ENCODE measurements around the gene INAVA.
A peak's percentile ranks its signal among the peaks of the same experiment; 100 is the strongest.

Gene INAVA

DNA sequence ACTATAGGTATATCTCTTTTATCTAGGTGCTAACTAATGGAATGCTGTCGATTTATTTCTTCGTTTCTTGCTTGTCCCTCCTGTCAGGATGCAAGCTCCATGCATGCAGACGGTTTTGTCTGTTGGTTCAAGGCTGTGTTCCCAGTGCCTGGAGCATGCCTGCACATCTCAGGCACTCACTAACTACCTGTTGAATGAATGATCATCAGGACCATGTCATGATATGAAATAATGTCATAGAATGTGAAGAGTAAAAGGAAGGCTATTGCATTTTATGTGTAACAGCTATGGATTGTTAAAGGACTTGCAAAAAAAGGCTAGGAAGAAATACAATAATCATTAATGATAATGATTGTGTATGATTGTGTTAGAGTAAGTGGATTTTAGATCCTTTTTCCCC, 17.7 kb upstream of the INAVA start:
- no peak for DNase-seq

DNA sequence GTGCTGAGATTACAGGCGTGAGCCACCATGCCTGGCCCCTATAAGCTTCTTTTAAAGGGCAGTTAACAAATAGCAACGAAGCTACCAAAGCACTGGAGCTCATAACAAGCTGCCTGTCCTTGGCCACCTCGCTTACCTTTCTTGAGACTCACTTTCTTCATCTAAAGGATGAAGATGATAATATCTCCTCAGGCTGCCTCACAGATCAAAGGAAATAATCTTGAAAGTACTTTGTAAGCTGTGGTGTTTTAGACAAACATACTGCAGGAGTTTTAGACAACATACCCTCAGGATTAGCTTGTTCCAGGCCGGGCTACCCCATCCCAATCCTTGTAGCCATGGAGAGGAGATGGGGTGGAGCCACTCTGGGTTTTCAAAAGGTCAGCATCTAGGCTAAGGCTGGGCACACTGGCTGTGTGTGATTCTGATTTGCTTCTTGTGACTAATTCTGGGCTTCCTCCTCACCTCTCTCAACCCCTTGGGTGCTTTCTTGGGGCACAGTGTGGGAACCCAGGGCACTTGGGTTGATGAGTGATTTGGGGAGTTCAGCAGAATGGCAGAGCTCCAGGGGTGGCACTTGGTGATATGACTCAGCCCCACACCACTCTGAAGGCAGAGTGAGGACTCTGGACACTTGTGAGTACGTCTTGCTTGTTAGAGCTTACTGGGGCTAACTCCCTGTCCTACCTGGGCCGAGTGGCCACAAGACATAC, 16.7 kb upstream of the INAVA start:
- DNase-seq, result no peak

DNA sequence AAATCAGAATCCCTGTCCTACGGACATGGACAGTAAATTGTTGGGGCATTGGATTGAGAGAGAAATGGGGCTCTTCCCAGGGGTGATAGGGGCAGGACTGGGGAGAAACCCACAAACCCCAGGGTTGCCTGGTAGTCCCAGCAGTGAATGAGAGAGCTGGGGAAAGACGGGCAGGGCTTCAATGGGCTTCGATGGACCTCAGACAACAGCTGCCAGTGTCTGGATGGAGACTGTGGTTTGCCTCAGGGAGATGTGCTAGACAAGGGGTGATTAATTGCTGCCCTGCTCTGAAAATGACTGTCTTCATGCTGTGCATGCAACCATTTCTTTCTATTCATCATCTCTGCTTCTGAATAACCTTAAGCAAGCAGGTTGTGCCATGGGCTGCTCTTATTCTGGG, 14.5 kb upstream of the INAVA start:
- DNase-seq, result no peak

DNA sequence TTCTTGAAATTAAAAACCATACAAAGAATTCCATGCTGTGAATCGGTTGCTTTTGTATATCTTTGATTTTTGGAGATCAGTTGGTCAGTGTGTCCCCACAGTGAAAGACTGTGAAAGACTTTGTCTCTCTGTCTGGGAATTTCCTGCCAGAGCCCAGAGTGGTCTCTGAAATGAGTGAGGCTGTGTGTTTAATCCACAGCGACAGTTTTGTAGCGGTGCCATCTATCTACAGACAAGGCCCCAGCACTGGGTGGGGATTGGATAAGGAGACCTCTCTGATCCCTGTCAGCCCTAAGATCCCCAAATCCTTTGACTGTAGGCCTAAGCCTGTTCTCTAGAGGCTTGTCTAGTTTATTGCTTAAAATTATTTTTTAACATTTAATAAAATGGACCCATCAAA, 11.6 kb upstream of the INAVA start:
- no peak for DNase-seq

DNA sequence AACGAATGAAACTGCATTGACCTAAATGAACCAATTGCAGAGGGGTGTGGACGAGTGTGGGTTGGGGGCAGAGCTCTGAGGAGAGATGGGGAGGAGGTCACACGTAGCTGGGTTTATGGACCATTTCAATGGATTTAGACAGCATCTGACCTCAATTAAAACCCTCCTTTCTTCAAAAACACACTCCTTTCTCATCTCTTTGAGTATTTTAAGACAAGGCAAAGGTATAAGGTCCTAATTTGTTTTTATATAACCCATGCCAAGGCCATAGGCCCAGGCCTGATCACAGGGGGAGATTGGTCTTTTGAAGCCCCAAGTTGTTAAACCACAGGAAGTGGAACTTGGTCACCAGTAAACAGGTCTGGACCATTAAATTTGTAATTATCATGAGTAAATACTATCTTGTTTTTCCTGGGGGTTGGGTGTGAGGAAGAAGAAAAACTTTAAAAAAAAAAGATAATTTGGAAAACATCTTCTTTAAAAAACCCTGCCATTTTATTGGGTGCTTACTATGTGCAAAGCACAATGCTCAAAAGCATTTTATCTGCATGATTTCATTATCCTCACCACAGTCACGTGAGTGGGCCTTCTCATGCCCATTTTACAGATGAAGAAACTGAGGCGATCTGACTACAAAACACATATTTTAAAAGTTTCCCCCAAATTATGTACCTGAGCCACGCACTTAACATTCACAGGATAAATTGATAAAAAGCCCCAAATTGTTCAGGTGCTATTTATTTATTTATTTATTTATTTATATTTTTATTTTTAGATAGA, 8.9 kb upstream of the INAVA start:
- no peak for DNase-seq

DNA sequence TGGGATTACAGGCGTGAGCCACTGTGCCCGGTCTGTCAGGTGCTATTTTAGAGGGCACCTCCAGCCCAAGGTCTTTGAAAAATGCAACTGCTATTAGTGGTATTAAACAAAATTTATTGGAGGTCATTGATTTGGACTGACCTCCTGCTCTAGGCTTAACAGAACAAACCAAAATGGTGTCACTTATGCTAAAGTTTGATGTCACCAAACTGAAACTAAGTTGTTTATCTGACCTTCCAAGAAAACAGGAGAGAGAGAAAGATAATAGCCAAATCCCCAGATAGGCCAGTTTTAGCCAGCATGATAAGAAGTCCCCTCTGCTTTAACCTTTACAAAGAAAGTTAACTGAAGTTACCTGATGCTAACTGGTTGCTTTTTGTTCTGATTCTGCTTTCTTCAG, 8.1 kb upstream of the INAVA start:
- DNase-seq, result no peak

DNA sequence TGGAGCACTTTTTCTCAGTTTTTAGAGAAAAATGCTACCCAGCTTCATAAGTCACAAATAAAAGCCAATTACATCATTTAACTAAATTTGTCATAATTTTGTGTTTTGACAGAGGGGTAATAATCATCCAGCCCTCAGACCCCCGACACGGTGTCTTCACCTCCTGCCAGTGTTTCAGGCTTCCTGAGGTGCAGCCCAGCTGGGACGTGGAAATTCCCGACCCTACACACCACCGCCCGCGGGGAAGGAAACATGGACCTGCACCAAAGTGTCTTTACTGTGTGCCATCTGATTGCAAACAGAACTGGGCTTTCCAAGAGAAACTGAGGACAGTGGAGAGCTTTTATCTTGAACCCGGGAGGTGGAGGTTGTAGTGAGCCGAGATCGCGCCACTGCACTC, 7.7 kb upstream of the INAVA start:
- no peak for DNase-seq

DNA sequence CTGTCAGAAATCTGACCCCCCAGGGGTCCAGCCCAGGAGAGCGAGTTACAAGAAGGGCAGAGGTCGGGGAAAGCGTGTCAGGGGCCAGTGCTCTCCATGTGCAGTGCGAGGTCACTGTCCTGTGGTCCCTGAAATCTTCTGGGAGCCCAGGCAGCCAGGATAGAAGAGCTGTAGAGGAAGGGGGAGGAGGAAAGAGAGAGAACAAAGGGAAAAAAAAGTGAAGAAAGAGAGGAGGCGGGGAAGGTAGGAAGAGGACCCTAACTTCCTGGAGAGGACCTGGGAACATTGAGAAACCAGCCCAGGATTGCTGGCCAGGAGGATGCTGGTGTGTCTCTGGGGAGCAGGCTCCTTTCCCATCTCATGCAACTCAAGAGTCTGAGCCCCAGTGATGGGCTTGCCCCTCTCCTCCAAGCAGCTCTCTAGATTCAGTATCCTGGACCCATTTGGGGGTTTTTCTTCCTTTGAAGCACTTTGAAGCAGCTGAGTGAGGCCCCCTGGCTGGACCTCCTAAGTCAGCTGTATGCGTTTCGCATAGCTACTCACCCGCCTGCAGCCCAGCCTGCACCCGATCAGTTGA, 6.8 kb upstream of the INAVA start:
- no peak for DNase-seq

DNA sequence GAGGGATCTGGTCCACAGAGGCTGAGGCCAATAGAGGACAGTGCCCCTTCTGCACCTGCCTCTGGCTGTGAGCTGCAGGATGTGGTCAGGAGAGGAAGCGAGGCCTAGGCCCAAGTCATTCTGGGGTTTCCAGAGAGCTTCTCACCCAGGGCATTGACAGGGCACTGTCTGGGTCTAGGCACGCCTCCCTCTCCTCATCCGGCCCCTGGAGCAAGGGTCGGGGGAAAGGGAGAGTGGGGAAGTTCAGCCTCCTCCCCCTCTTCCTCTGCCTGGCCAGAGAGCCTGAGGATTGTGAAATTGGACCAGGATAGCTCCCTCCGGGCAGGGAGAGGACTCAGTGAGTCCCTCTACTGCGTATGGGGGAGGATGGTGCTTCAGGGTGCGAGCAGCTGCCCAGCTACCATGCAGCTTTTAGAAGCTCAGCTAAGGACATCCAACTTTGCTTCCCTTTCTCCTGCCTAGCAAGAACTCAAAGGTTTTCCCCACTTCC, 6.3 kb upstream of the INAVA start:
- DNase-seq, result peak; percentile 93

DNA sequence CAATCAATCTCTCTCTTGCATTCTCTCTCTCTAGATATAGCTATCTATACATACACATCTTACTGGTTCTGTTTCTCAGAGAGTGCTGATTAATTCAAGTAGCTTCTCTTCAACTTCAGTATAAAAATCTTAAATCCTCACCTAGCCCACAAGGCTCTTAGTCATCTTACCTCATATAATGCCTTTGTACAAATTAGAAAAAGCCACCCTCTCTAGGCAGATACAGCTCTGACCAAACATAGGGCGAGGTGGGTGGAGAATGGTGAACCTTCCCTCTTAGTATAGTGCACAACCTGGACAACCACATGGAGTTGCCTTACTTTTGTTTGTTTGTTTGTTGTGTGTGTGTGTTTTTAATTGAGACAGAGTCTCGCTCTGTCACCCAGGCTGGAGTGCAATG, 5.1 kb upstream of the INAVA start:
- DNase-seq, result no peak

DNA sequence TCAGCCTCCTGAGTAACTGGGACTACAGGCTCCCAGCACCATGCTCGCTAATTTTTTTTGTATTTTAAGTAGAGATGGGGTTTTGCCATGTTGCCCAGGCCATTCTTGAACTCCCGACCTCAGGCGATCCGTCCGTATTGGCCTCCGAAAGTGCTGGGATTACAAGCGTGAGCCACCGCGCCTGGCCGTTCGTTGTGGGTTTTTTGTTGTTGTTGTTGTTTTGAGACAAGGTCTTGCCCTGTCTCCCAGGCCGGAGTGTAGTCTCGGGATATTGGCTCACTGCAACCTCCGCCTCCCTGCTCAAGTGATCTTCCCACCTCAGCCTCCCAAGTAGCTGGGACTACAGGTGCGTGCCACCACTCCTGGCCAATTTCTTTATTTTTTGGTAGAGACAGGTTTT, 4.7 kb upstream of the INAVA start:
- DNase-seq, result no peak

DNA sequence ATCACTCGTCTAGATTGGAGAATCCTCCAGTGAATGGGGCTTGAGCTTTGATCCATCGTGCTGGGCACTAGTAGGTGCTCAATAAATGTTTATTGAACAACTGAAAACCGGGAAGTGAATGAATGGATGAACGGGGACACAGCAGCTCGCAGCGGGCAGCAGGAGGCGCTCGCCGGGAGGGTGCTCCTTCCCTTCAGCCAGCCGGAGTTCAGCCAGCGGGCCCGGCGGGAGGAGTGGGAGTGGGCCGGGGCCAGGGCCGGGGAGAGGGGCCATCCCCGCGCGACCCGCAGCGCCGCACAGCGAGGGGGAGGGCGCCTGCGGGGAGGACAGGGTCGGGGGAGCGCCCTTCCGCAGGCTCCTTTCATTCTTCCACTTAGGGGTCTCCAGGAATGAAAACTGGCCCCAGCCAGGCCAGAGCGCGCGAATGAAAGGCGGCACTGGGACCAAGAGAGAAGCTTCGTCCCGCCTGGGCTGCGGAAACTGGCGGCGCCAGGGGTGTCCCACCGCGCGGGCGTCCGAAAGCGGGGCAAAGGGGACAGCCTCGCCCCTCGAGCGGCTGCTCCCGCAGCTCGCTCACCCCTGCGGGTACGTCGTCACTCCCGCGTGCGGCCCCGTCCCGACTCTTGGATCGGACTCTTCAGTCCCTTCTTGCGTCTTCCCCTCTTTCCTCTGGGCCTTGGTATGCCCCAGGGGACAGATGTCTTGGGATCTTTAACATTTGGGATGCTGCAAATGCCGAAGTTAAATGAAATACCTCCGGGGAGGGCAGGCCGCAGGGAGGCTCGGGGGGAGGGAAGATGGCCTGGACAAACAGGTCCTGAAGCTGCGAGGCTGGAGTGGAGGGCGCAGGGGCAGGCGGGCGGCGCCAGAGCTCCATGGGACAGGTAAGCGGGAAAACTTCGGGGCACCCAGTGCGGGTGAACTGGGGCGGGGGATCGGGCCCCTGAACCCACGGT, 3.6 kb upstream of the INAVA start:
- no peak for DNase-seq

DNA sequence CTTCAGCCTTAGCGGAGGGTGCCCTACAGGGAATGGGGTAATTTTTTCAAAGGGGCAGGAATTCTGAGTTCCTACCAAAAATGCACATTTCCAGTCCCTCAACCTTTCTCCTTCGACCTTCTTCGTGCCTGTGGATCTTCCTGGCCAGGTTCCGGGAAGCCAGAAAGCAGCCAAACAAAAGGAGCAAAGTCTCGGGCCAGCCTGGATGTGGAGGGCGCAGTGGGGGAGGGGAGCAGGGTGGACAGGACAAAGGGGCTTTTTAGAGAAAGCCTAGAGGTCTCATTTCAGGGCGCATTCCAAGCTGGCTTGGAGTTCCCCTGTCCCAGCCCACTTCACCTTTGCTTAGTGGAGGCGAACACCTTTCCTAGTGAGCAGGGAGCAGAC, 2.9 kb upstream of the INAVA start:
- no peak for DNase-seq

DNA sequence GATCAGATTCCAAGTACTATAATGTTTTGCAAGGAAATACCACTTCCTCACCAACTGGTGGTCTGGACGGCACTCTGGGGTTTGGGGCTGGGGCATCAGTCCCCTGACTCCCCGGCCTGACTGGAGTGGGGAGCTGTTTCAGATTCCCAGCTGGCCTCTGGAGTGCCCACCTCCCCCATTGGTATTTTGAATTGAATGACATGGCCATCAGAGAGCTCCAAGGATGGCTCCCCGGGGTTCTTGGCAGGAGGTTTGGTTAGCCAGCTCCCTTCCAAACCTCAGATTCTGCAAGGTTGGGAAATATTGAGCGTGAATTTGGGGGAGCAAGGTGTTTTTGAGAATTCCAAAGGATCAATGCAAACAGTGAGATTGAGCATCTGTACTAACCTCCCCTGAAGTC, 2.2 kb upstream of the INAVA start:
- peak; percentile 13 for DNase-seq

DNA sequence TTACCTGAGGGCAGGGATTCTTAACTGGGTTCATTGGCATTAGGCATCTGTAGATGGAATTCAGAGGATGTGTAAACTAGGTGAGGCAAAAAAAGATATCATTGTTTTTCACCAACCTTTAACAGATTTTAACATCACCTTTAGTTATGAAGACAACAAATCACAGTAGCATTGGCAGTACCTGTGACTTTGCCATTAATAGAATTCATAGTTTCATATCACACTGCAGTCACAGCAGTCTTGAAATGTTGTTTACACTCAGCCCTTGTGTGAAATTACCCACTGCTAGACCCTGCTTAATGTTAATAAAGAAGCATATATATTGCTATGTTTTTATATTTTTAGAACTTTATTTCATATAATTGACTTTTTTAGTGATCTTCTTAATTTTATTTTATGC, 1.7 kb upstream of the INAVA start:
- DNase-seq, result no peak

DNA sequence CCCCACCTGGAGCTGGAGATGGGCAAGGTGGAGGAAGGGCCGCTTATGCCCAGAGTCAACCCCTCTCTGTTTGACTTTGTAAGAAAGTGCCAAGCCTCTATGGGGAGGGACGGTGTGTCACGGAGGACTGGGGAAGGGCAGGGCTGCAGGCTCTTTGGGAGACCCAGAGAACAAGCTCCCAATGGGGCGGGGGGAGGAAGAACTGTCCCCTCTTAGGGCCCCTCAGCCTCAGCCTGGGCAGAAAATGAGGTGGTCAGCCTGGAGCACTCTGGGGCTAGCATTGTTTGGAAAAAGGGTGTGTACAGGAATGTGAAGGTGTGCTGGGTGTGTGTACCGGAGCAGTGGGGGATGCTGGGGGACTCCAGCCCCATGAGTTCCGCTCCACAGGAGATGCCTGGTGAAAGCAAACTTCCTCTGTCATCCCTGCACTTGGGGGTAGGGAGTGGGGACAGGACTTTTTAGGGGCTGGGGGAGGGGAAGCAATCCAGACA, 1.2 kb upstream of the INAVA start:
- no peak for DNase-seq

DNA sequence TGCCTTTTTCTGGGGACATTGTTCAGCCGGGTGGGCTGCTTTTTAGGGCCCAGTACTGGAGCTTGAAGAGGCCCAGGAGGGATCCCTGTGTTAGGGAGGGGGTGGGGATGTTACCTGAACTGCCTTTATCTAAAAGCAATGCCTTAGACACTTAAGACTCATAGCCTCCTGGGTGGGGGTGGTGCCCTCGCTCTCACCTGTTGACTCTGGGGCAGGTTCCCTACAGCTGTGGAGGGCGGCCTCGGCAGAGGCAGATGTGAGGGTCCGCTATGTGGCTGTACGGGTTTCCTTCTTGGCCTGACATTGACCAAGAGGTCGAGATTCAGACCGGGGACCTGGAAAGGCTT, 716 bp downstream of the INAVA start:
- DNase-seq, result no peak

DNA sequence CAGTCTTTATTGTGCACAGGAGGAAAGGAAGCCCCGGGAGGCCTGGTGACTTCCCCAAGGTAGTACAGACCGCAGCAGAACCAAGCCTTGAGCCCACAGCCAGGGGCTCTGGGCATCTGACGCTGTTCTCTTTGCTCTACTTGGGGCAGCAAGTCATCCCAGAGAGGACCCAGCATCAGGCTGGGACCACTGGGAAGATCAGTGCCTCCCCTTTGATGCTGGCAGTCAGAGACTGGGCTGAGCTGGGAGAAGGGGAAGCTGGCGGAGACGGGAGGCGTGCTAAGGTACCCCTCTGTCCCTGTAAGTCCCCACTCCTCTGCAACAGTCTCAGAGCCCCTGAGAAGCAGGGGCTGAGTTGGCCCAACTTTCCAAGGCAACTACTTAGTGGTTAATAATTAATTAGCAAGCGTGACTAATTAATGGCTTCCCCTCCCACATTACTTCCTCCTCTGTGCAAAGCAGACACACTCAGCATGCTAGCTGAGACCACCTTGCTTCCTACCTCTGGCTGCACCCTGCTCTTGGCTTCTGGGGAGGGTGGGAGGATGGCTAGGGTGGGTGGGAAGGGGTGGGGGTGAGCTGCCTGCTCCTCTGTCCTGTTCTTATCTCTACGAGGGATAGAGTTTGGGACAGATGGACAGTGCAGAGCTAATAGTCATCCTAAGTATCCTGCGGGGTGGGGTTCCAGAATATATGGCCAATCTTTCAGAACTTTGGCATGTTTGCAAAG, 1.3 kb downstream of the INAVA start:
- no peak for DNase-seq

DNA sequence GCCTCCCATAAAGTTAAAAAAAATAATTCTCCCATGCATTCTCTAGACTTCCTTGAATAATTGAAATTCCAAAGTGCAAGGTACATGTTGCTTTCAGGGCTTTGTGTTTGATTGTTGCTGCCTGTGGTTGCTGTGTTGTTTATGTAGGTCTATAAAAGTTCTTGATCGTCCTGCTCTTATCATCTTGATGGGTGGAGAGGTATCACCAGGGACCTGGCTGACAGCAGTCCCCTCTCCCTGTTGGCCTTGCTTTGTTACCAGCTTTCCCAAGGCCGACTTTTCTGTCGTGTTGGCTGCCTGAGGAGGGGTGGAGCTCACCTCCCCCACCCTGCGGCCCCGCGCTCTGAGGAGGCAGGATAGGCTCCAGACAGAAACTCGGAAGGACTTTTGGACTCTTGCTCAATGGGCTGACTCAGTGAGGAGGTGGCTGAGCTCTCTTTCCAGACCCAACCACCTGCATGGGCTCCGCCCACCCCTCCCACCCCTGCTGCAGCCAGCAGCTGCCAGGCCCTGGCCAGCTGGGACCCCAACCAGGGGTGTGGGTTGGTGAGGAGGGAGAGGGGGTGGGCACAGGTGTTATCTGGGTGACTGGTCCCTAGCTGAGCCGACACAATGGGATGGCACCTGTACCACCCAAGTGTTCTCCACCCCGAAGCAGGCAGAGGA, 2.0 kb downstream of the INAVA start:
- peak; percentile 70 for DNase-seq

DNA sequence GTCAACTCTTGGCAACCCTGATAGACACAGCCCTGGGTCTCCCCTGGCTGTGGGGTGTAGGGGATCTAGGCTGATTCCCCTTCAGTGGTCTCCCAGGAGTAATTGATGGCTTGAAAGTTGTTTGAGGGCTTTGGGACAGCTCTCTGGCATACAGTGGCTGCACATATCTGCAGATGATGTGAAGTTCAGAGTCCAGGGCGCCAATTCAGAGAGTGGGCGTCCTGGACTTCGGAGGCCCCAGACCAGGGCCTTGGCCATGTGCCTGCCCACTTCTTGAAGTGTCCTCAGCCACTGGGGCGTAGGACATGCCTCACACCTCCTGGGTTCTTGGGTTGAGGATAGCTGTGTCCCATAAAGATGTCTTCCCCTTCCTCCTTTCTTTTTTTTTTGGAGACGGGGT, 2.6 kb downstream of the INAVA start:
- no peak for DNase-seq

DNA sequence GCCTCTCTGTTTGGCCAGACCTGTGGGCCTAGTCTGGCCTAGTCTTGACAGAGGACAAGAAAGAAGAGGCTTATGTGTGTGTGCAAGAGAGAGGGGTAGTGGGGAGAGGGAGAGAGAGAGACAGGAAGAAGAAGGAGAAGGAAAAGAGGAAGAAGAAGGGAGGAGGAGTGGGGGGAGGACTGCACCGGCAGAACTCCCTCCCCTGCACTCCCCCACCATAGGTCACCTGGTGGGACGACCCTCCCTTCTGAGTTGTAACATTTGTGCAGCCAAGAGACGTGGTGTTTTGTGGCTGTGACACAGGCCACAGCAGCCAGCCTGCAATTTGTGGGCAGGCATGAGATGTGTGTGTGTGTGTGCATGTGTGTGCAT, 4.3 kb downstream of the INAVA start:
- peak; percentile 64 for DNase-seq

DNA sequence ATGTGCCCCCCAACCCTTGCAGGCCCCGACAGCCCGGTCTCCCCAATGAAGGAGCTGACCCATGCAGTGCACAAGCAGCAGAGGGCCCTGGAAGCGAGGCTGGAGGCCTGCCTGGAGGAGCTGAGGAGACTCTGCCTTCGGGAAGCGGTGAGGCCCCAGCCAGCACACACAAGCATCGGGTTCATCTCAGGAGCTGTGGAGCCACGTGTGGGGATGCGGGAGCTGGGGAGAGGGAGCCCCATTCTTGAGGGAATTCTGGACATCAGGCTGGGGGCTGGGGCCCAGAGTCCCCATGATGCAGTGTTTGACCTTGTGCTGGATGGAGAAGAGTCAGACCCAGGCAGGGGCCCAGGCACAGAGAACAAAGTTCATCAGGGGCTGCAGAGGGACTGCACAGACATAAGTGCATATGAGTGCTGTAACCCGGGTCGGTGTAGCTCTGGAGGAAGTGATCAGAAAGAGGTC, 4.8 kb downstream of the INAVA start:
- no peak for DNase-seq

All from GF-D8 (cell line).